Large intestine (tissue), 3 donors: Measurements from ENCODE around the gene FOXP1. TPM values are rescaled to one million over a fixed set of nuclear protein-coding genes. Genes with fewer than 3 reads are reported as not detected.

ENCODE experiments used
- DNase-seq, 2 donors: peaks; one replicate each; pipeline versions ENCODE4 v3.0.0 to v3.0.0-alpha.2; 2013
- H3K27ac ChIP-seq: one replicate; pipeline ENCODE4 v1.5.1; 2013; ENCODE audit warnings: low read length
- H3K27me3 ChIP-seq: 2 replicates; pipeline ENCODE4 v1.6.1; 2013; ENCODE audit warnings: low read length; ENCODE audit not compliant: control insufficient read depth, insufficient read depth
- H3K36me3 ChIP-seq: 2 replicates; pipeline ENCODE4 v1.6.1; 2013; ENCODE audit warnings: low read length; ENCODE audit not compliant: control insufficient read depth, insufficient read depth
- H3K4me1 ChIP-seq: one replicate; pipeline ENCODE4 v1.6.1; 2013; ENCODE audit warnings: low read length; ENCODE audit not compliant: control insufficient read depth, insufficient read depth
- H3K4me3 ChIP-seq: one replicate; pipeline ENCODE4 v1.5.1; 2013; ENCODE audit warnings: low read length
- H3K9me3 ChIP-seq: one replicate; pipeline ENCODE4 v1.6.1; 2013; ENCODE audit warnings: mild to moderate bottlenecking, low read depth, low read length, moderate library complexity; ENCODE audit not compliant: control insufficient read depth
- WGBS: methylation state at CpG from one replicate; pipeline ENCODE4 v1.1.5; 2013; ENCODE audit warnings: low lambda C conversion rate; ENCODE audit not compliant: insufficient coverage; 5-methylcytosine and 5-hydroxymethylcytosine counted together
- polyA plus RNA-seq: library from polyadenylated mRNA; unstranded; fragments of 120-200 nt; gene quantifications from one replicate; pipeline ENCODE4 v1.2.1, GENCODE V29; 2013

The FOXP1 gene
- polyA plus RNA-seq, 1 donor, result 64.1 TPM

- no peak overlapping the region for H3K27ac ChIP-seq
- no peaks in the 10 kb centered on the region for H3K36me3 ChIP-seq
- WGBS, result 70% methylated on average over 2 of the region's 8 CpGs
- no peaks in the 10 kb centered on the region for H3K27me3 ChIP-seq
- DNase-seq, result no peak
- no peaks in the 10 kb centered on the region for H3K9me3 ChIP-seq
- H3K4me3 ChIP-seq, result no peak overlapping the region
- peaks cover 14% of the 10 kb centered on the region for H3K4me1 ChIP-seq
Observed at GRCh38 chr3:71241246-71241901, 342.2 kb downstream of the FOXP1 start.

DNA sequence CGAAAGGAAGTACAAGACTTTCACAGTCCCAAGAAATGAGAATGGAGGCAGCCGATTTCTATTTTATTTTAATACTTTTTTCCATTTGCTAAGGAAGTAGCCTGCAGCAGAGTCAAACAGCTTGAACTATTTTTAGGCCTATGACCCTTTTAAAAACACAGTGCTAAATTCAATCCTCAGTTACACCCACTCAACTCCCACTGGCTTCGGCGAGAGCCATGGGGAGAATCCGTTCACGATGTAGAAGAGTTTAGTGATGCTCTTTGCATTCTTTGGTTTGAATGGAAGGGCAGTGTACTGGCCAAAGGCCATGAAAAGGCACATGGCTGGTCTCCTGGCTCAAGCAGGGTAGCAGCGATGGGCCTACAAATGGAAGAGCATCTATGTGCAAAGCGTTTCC lies 343.5 kb downstream of the FOXP1 start:
- Histone ChIP-seq H3K36me3 (no peaks in the 10 kb centered on the region), H3K4me1 (peaks cover 6% of the 10 kb centered on the region), H3K4me3 (no peak overlapping the region), H3K27ac (no peak overlapping the region), H3K27me3 (no peaks in the 10 kb centered on the region), H3K9me3 (no peaks in the 10 kb centered on the region)
- WGBS, result 100% methylated on average over 1 of the region's 8 CpGs
- DNase-seq, result no peak

DNA sequence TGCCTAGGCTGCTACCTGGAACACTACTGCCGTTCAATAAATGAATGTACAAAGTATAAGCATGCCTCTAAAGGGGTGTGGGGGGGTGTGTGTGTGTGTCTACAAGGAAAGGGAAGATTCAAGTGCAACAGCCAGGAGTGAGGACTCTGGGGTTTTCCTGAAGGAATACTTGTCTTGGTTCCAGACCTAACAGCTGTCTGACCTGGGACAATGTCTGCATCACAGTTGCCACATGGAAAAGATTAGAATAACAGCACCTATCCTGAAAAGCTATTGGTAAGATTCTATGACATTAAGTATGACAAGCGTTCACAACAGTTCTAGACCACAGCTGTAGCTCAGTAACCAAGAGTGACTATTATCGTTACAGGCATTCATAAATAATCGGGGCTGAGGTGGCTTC lies 345.2 kb downstream of the FOXP1 start:
- no CpG with 5 or more reads among the region's 4 CpGs for WGBS
- peaks cover 4% of the 10 kb centered on the region for H3K4me1 ChIP-seq
- no peaks in the 10 kb centered on the region for H3K9me3 ChIP-seq
- DNase-seq, result peak in 1 of 2 donors; percentile 55
- no peak overlapping the region for H3K27ac ChIP-seq
- H3K27me3 ChIP-seq, result no peaks in the 10 kb centered on the region
- no peak overlapping the region for H3K4me3 ChIP-seq
- H3K36me3 ChIP-seq, result peaks cover 3% of the 10 kb centered on the region

- no peak overlapping the region for H3K27ac ChIP-seq
- H3K4me3 ChIP-seq, result no peak overlapping the region
- H3K4me1 ChIP-seq, result peaks cover 4% of the 10 kb centered on the region
- peaks cover 3% of the 10 kb centered on the region for H3K36me3 ChIP-seq
- DNase-seq, result no peak
- WGBS, result no CpG with 5 or more reads among the region's 5 CpGs
- no peaks in the 10 kb centered on the region for H3K27me3 ChIP-seq
- H3K9me3 ChIP-seq, result no peaks in the 10 kb centered on the region
Observed at GRCh38 chr3:71237672-71238071, 345.9 kb downstream of the FOXP1 start.

DNA sequence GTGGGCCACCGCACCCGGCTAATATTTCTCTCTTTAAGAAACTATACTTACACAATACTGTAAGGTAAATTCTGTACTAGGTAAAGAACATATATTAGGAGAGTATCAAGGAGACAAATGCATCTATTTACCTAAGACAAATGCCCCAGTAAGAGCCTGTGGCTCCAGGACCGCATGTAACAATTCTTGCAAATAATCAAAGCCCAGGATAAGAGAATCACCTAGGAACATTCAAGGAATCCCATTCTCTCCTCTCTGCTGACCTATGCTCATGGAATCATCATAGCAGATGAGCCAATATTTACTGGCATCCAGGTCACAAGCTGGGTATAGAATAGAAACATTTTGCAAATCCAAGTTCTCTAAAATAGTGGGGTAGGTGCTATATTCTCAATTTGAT lies 347.7 kb downstream of the FOXP1 start:
- no peak for DNase-seq
- Histone ChIP-seq H3K27ac (no peak overlapping the region), H3K36me3 (peaks cover 3% of the 10 kb centered on the region), H3K27me3 (no peaks in the 10 kb centered on the region), H3K4me3 (no peak overlapping the region), H3K9me3 (no peaks in the 10 kb centered on the region), H3K4me1 (peaks cover 4% of the 10 kb centered on the region)
- no CpG with 5 or more reads among the region's 3 CpGs for WGBS

- Histone ChIP-seq H3K36me3 (peaks cover 9% of the 10 kb centered on the region), H3K4me1 (peaks cover 5% of the 10 kb centered on the region), H3K27ac (no peak overlapping the region), H3K4me3 (no peak overlapping the region), H3K9me3 (no peaks in the 10 kb centered on the region), H3K27me3 (no peaks in the 10 kb centered on the region)
- WGBS, result 100% methylated on average over 1 of the region's 3 CpGs
- no peak for DNase-seq
Observed at GRCh38 chr3:71232895-71233294, 350.6 kb downstream of the FOXP1 start.

GRCh38 chr3:71232175-71232679 lies 351.3 kb downstream of the FOXP1 start:
- no peaks in the 10 kb centered on the region for H3K27me3 ChIP-seq
- 95% methylated on average over 2 of the region's 3 CpGs for WGBS
- no peak overlapping the region for H3K4me3 ChIP-seq
- DNase-seq, result no peak
- H3K9me3 ChIP-seq, result no peaks in the 10 kb centered on the region
- peaks cover 2% of the 10 kb centered on the region for H3K4me1 ChIP-seq
- no peak overlapping the region for H3K27ac ChIP-seq
- H3K36me3 ChIP-seq, result peaks cover 9% of the 10 kb centered on the region

DNA sequence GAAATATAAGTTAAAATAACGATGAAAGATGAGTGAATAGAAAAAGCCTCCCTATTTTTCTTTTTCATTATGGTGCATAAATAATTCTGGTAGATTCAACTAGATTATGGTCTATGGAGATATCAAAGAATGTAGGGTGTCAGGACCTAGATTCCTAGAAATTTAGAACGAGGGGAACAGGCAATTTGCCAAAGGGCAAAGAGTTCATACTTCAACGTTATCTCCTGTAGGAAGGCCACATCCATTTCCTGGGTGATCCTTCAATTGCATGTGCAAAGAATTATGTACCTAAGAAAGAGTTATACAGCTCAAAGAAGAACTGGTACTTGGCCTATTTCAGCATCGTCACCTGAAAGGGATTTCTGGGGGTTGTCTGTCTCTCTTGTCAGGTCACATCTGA lies 351.8 kb downstream of the FOXP1 start:
- H3K4me3 ChIP-seq, result no peak overlapping the region
- no peak for DNase-seq
- H3K36me3 ChIP-seq, result peaks cover 9% of the 10 kb centered on the region
- H3K9me3 ChIP-seq, result no peaks in the 10 kb centered on the region
- H3K4me1 ChIP-seq, result peaks cover 2% of the 10 kb centered on the region
- H3K27me3 ChIP-seq, result no peaks in the 10 kb centered on the region
- no peak overlapping the region for H3K27ac ChIP-seq
- WGBS, result 91% methylated on average over 1 of the region's 4 CpGs

DNA sequence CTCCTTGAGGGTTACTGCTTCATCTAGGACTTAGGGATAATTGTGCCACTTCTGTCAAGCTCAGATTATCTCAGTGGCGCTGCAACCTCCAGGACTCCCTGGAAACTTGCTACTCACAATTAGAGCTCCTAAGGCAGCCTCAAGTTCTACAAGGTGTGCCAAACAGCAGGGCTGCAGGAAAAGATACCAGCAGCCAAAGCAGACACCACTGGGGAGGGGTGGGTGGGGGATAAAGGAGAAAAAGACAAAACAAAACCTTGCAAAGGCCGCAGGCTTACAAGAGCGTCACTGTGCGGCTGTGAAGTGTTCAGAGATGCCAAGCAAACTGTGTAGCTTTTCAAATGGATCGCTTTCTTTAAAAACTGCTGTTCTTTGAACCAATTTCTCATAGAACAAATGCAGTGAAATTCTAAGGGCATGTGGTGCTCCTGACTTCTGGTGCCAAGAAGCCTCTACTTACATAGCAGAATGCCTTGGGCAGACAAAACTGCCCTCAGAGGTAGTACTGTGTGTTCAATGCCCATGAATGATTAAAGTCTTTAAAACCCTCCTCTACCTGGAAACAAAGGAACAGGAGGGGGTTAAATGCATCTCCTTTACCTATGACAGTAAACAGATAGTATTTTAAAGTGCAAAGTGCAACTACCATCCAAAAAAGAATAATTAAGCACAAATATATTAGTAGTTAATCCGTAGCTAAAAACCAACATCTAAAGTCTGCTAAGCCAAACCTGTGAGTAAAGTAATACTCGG lies 353.4 kb downstream of the FOXP1 start:
- no peaks in the 10 kb centered on the region for H3K9me3 ChIP-seq
- DNase-seq, result no peak
- peaks cover 9% of the 10 kb centered on the region for H3K36me3 ChIP-seq
- peaks cover 2% of the 10 kb centered on the region for H3K4me1 ChIP-seq
- no peak overlapping the region for H3K27ac ChIP-seq
- WGBS, result 100% methylated on average over 2 of the region's 7 CpGs
- no peak overlapping the region for H3K4me3 ChIP-seq
- no peaks in the 10 kb centered on the region for H3K27me3 ChIP-seq

DNA sequence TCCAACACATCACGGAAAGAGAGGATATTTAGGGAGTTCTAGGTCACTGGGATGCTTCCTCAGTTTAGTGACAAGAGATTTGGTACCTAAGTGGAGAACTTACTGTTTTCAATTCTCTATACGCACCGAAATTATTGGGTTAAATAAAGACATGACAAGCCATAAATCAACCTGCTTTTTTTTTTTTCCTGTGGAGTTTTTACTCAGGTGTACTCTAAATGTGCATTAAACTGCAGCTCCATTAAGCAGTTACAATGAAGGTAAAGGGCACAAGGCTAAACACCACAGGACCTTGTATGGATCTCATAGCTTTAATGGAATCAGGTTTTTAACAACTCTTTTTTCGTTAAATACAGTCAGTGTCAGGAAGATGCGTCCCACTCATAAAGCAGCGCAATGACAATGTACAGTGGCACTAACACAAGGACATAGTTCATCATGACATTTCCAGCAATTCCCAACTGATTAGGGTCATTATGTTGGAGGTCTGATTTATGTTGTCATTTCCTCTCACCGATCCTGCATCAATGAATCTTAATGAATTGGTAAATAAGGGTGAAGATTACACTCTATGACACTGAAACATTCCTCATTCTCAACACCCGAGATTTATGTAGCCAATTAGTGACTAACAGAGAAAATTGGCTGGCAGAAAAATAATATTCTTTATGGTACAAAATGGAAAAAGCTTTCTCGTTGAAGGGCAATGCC lies 355.2 kb downstream of the FOXP1 start:
- no peaks in the 10 kb centered on the region for H3K27me3 ChIP-seq
- peak in 1 of 2 donors; percentile 33 for DNase-seq
- WGBS, result 50% methylated on average over 3 of the region's 9 CpGs
- no peak overlapping the region for H3K27ac ChIP-seq
- H3K9me3 ChIP-seq, result no peaks in the 10 kb centered on the region
- peaks cover 6% of the 10 kb centered on the region for H3K36me3 ChIP-seq
- peaks cover 2% of the 10 kb centered on the region for H3K4me1 ChIP-seq
- H3K4me3 ChIP-seq, result no peak overlapping the region
